GM13977 (cell line): ENCODE data around the gene CCDC137.

Source experiments
- DNase-seq: peaks from one replicate; pipeline ENCODE4 v3.0.0; 2012; ENCODE audit warnings: low spot score
- in situ Hi-C: fragments of 300-500 bp; cut with MboI; formaldehyde crosslinking; loops from one replicate; pipeline ENCODE4 v1.12.0; 2022; ENCODE audit warnings: low sequenced_read_pairs, low pct_unique_long_range_greater_than_20kb, mixed read lengths, inconsistent platforms; ENCODE audit not compliant: unreplicated experiment
- TF ChIP-seq, protein P1 (sequence below): IDR thresholded peaks from 2 replicates; pipeline ENCODE4 v1.5.1; 2012; ENCODE audit warnings: mild to moderate bottlenecking, control low read depth; ENCODE audit not compliant: insufficient read depth; ENCODE audit errors: extremely low read depth, missing control alignments

Gene CCDC137

DNA sequence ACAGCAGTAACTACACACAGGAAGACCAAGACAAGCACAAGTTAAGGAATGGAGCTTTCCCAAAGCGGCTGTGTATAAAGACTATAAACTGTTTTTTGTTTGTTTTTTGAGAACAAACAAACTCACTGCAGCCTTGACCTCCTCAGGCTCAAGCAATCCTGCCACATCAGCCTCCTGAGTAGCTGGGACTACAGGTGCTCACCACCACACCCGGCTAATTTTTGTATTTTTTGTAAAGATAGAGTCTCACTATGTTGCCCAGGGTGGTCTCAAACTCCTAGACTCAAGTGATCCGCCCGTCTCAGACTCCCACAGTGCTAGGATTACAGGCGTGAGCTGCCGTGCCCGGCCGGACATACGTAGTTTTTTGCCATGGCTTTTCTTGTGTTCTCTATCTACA is 6.1 kb upstream of the CCDC137 start:
- no peak for DNase-seq

DNA sequence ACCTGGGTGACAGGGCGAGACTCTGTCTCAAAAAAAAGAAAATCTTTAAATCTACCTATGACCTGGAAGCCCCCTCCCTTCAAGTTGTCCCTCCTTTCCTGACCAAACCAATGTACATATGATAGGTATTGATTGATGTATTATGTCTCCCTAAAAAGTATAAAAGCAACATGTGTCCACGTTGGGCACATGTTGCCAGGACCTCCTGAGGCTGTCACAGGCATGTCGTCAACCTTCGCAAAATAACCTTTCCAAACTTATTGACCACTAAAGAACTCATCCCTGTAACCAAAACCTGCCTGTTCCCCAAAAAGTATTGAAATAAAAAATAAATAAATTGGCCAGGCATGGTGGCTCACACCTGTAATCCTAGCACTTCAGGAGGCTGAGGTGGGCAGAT is 4.5 kb upstream of the CCDC137 start:
- no peak for DNase-seq
- in situ Hi-C loops = no loop called here
- TF ChIP-seq, protein P1, sequence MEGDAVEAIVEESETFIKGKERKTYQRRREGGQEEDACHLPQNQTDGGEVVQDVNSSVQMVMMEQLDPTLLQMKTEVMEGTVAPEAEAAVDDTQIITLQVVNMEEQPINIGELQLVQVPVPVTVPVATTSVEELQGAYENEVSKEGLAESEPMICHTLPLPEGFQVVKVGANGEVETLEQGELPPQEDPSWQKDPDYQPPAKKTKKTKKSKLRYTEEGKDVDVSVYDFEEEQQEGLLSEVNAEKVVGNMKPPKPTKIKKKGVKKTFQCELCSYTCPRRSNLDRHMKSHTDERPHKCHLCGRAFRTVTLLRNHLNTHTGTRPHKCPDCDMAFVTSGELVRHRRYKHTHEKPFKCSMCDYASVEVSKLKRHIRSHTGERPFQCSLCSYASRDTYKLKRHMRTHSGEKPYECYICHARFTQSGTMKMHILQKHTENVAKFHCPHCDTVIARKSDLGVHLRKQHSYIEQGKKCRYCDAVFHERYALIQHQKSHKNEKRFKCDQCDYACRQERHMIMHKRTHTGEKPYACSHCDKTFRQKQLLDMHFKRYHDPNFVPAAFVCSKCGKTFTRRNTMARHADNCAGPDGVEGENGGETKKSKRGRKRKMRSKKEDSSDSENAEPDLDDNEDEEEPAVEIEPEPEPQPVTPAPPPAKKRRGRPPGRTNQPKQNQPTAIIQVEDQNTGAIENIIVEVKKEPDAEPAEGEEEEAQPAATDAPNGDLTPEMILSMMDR = no peak

More for the DNA sequence above, 6.1 kb upstream of the CCDC137 start:
- TF ChIP-seq, protein P1 = no peak
- in situ Hi-C loops = no loop called here

DNA sequence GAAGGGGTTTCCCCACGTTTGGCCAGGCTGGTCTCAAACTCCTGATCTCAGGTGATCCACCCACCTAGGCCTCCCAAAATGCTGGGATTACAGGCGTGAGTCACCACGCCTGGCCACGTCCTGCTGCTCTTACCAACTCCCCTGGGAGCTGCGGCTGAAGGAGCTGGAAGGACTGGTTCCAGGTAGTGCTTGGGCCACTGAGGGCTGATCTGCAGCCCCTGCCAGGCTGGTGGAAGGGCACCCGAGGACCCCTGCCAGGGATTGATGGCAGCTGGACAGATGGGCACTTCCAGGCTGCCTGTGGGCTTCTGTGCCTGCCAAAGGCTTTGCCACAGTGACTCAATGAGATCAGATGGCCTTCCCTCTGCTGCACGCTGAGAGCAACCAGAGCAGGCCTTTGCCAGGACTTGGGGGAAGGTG is 2.5 kb upstream of the CCDC137 start:
- in situ Hi-C loops = no loop called here
- no peak for DNase-seq
- TF ChIP-seq, protein P1 = no peak

DNA sequence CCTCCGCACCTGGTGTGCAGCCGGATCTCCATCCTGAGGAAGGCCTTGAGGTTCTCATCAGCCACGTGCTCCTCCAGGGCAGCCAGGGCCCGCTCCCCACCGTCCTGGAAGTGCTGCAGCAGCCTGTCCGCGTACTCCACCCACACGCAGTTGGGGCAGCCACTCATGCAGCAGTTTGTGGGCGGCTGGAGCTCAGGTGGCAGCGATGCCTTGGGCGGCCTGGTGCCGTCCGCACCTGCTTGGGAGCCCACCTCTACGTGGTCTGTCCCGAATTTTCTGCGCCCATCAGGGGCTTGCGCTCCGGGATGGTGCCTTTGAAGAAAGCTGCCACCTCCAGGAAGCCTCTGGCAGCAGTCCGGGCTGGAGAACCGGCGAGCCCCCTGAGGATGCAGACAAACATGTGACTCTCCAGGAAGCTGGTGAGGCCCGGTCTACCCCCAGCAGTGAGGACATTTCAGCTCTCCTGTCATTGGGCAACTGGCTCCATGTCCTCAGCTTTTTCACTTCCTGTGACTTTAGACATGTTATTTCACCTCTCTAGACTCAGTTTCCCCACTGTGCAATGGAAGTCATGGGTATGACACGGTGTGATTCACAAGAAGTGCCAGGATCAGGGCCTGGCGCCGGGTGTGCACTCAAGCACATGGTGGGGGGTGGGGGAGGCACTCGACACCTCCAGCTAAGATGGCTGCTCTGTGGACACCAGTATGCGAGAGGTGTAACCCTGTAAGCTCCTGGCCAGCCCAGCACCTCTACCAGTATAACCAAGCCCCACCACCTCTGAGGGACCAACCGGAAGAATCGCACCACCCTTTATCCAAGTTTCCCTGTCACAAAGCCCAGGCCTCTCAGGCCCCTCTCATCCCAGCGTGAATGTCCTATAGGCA is 1.1 kb upstream of the CCDC137 start:
- TF ChIP-seq, protein P1 = no peak
- no peak for DNase-seq
- in situ Hi-C loops = no loop called here

DNA sequence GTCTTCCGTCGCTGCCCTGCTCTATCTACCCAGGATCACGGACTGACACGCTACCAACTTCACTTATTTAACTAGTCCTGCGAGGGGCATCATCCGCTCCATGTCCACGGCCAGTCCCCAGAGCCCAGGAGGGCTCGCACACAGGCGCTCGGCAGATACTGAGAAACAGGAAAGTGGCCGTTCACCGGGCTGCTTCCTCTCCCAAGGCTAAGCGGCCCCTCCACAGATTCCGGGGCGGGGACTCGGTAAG is 520 bp upstream of the CCDC137 start:
- DNase-seq = no peak
- TF ChIP-seq, protein P1 = no peak
- in situ Hi-C loops = no loop called here

DNA sequence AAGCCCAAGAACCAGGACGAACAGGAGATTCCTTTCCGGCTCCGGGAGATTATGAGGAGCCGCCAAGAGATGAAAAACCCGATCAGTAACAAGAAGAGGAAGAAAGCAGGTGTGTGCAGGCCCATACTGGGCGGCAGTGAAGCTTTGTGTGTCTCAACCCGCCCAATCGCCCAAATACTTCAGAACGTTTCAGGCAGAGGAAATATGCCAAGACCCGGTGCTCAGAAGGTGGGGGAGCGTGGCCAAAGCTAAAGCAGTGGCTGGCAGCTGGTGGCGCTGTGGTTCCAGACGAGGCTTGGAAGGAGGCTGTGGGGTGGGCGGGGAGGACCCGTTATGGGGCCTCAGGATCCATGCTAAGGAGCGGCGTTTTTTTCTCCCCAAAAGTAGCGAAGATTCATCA is 1.2 kb downstream of the CCDC137 start:
- in situ Hi-C loops = no loop called here
- TF ChIP-seq, protein P1 = no peak
- DNase-seq = no peak

DNA sequence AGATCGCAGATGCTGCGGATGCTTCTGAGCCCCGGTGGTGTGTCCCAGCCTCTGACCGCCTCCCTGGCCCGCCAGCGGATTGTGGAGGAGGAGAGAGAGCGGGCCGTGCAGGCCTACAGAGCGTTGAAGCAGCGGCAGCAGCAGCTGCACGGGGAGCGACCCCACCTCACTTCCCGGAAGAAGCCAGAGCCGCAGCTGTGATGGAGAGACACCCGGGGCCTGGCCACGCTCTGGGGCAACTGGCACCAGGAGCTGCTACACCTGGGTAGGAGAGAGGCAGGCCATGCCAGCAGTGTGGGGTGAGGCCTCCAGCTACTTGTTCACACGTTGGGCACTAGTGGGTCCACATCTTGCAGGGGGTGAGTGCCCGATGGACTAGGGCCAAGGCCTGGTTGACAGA is 6.0 kb downstream of the CCDC137 start:
- in situ Hi-C loops = no loop called here
- TF ChIP-seq, protein P1 = no peak
- DNase-seq = no peak
